MCF 10A (cell line): ENCODE results near the gene KCNK16. TPM values are rescaled to one million over a fixed set of nuclear protein-coding genes. Genes with fewer than 3 reads are reported as not detected.

ENCODE experiments used
- BruUV-seq: library from RNA; stranded (reverse); fragments of 400-500 nt; replicated peaks from 2 replicates; lab custom pipeline; 2021; lab: Mats Ljungman, UMichigan
- CTCF ChIA-PET: fragments of 300-600 bp; sonication (Branson Sonifier 250); formaldehyde crosslinking; extraction: SDS; loops from one replicate; lab custom pipeline; 2021; ENCODE audit warnings: antibody characterized with exemption, inconsistent platforms; lab: Yijun Ruan, JAX
- POLR2A ChIA-PET: fragments of 300-600, 350-650 bp; sonication (Branson Sonifier 250); formaldehyde crosslinking; extraction: SDS; loops from one replicate; lab custom pipeline; 2020; ENCODE audit warnings: antibody characterized with exemption, inconsistent platforms; lab: Yijun Ruan, JAX
- DNase-seq: peaks from one replicate; pipeline ENCODE4 v3.0.0-alpha.2; 2018; ENCODE audit not compliant: unreplicated experiment
- H3K27ac Mint-ChIP-seq: one replicate; pipeline ENCODE4 v1.8.0; 2022; ENCODE audit warnings: mild to moderate bottlenecking, low read depth, mixed read lengths; ENCODE audit not compliant: unreplicated experiment
- H3K27me3 Mint-ChIP-seq: one replicate; pipeline ENCODE4 v1.8.0; 2022; ENCODE audit warnings: mixed read lengths; ENCODE audit not compliant: insufficient read depth, unreplicated experiment
- H3K36me3 Mint-ChIP-seq: one replicate; pipeline ENCODE4 v1.8.0; 2022; ENCODE audit warnings: mild to moderate bottlenecking, moderate library complexity, mixed read lengths; ENCODE audit not compliant: insufficient read depth, unreplicated experiment
- H3K4me1 Mint-ChIP-seq: one replicate; pipeline ENCODE4 v1.8.0; 2022; ENCODE audit warnings: mixed read lengths; ENCODE audit not compliant: insufficient read depth, unreplicated experiment
- H3K4me3 Mint-ChIP-seq: one replicate; pipeline ENCODE4 v1.8.0; 2022; ENCODE audit warnings: mild to moderate bottlenecking, moderate library complexity, mixed read lengths; ENCODE audit not compliant: unreplicated experiment
- H3K9me3 Mint-ChIP-seq: one replicate; pipeline ENCODE4 v1.8.0; 2022; ENCODE audit warnings: mixed read lengths; ENCODE audit not compliant: unreplicated experiment
- CTCF ChIP-seq: fragments of 200-600 bp; IDR thresholded peaks from one replicate; pipeline ENCODE4 v1.8.0; 2022; ENCODE audit warnings: antibody characterized with exemption, mild to moderate bottlenecking; ENCODE audit not compliant: unreplicated experiment
- intact Hi-C: fragments of 100-400 bp; cut with micrococcal nuclease; formaldehyde crosslinking; loops from 2 replicates; pipeline ENCODE4 v1.14.1; 2022
- total RNA-seq: library from RNA; stranded (reverse); gene quantifications from 2 replicates; pipeline ENCODE4 v1.2.3, GENCODE V29; 2022

KCNK16 gene
- total RNA-seq, 1 experiment from 2014 or later: not detected

DNA sequence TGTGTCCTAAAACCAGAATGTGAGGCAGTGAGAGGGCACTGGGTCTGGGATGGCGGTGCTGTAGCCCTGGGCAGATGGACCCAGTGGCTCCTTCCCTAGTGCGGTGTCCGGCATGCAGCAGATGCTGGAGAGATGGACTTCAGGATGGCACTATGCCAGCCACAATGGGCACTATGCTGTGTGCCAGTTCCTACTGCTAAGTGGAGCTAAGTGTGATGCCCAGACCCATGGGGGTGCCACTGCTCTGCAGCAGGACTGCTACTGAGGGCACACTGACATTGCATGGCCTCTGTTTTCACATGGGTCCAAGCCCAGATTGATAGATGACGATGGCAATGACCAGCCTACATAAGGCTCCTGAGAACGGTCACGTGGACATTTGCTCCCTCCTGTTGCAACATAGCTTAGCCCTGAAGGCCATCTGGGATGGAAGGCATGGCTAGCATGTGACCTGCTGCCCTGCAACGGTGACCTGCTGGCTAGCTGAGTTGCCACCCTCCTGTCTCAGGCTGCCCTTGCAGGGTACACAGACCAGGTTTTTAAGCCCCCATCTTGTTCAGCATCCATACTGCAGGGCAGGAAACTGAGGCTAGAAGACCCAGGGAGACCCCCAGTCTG is 31.3 kb upstream of the KCNK16 start:
- DNase-seq: no peak
- POLR2A ChIA-PET: no interaction called here
- Mint-ChIP-seq H3K4me1 (no peaks in the 10 kb centered on the region), H3K9me3 (no peaks in the 10 kb centered on the region), H3K27ac (no peak overlapping the region), H3K4me3 (no peak overlapping the region), H3K27me3 (no peaks in the 10 kb centered on the region), H3K36me3 (no peaks in the 10 kb centered on the region)
- TF ChIP-seq CTCF: no peak
- intact Hi-C loops: no loop called here
- no TSS peak for BruUV-seq
- CTCF ChIA-PET: interaction anchor here (0.6 to 7.5 kb wide), 4 partner anchors 8 to 1997 kb away, joined by 3 to 58 read pairs (median 4); no protein-coding TSS in a partner anchor

DNA sequence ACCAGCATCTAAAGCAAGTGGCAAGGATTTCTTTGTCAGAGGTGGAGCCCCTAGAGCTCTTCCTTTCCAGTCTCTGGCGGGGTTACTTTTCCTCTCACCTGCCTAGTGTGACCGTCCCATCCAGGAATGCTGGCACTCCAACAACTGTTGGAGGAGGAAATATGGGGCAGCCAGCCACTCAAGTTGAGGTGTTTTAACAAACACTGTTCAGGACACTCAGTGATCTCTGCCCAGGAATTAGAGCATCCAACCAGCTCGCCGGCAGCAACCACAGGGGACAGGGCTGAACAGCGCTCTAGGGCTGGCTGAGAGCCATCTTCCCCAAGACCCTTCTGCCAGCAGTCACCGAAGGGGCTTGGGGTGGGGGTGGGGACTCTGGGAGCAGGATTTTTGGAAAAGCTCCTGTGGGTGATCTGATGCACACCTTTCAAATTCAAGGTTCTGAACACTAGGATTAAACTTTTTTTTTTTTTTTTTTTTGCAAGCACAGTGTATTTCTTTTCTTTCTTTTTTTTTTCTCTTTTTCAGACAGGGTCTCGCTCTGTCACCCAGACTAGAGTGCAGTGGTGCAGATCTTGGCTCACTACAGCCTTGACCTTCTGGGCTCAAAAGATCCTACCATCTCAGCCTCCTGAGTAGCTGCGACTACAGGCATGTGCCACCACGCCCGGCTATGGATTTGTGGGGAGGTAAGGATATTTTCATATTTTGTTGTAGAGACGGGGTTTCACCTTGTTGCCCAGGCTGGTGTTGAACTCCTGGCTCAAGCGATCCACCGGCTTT is 28.4 kb upstream of the KCNK16 start:
- Mint-ChIP-seq H3K9me3 (no peaks in the 10 kb centered on the region), H3K4me3 (no peak overlapping the region), H3K4me1 (no peaks in the 10 kb centered on the region), H3K36me3 (no peaks in the 10 kb centered on the region), H3K27ac (no peak overlapping the region), H3K27me3 (no peaks in the 10 kb centered on the region)
- no TSS peak for BruUV-seq
- intact Hi-C loops: no loop called here
- POLR2A ChIA-PET: no interaction called here
- CTCF ChIA-PET: interaction anchor here (0.6 to 7.5 kb wide), 5 partner anchors 11 to 1708 kb away, joined by 3 to 58 read pairs (median 3); no protein-coding TSS in a partner anchor
- no peak for DNase-seq
- TF ChIP-seq CTCF: no peak

DNA sequence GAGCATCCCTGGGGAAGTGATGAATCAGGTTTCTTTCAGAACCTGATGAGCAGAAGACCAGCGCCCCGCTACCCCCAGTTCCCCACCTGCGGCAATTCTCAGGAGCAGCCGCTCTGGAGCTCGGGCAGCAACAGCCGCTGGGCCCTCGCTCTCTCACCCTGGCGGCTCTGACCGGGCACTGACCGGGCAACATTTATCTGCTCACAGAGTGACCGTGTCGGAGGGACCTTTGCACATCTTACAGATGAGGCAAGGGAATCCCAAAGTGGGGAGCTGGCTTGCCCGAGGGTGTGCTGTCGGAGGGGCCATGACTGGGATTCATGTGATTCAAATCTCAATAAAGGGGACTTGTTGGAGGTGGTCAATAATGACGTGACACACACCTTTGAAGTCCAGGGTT is 26.2 kb upstream of the KCNK16 start:
- H3K9me3 Mint-ChIP-seq: no peaks in the 10 kb centered on the region
- intact Hi-C loops: loop anchor here (5.0 kb wide), 1 partner anchor 1724 kb away; the partner anchor contains the start of genes NFYA and OARD1
- H3K27me3 Mint-ChIP-seq: no peaks in the 10 kb centered on the region
- no peak for DNase-seq
- no peak overlapping the region for H3K4me3 Mint-ChIP-seq
- TF ChIP-seq CTCF: no peak
- H3K4me1 Mint-ChIP-seq: no peaks in the 10 kb centered on the region
- CTCF ChIA-PET: interaction anchor here (0.5 to 7.5 kb wide), 18 partner anchors 9 to 1692 kb away, joined by 3 to 58 read pairs (median 4); no protein-coding TSS in a partner anchor
- BruUV-seq: no TSS peak
- POLR2A ChIA-PET: no interaction called here
- no peak overlapping the region for H3K27ac Mint-ChIP-seq
- H3K36me3 Mint-ChIP-seq: no peaks in the 10 kb centered on the region
